ENCODE data around the gene TRNP1.

TRNP1 gene

GRCh38 chr1:27011058-27011764, 17.7 kb downstream of the TRNP1 start:
- no peaks in the 10 kb centered on the region for H3K9me3 ChIP-seq (ENCODE audit: low read length)
- peaks cover 14% of the 10 kb centered on the region for H3K27me3 ChIP-seq (ENCODE audit: insufficient read depth, low read length)
- peaks cover 14% of the 10 kb centered on the region for H3K4me1 ChIP-seq (ENCODE audit: insufficient read depth, low read length)
- H2AFZ ChIP-seq (ENCODE audit: low read depth, low read length), result no peak overlapping the region
- no peaks in the 10 kb centered on the region for H3K36me3 ChIP-seq (ENCODE audit: insufficient read depth, low read length)
- no peak overlapping the region for H3K4me3 ChIP-seq (ENCODE audit: low read length)

- Histone ChIP-seq H2AFZ (ENCODE audit: low read depth, low read length) (no peak overlapping the region), H3K4me3 (ENCODE audit: low read length) (peak overlapping the region; percentile 29), H3K9me3 (ENCODE audit: low read length) (no peaks in the 10 kb centered on the region), H3K36me3 (ENCODE audit: insufficient read depth, low read length) (no peaks in the 10 kb centered on the region), H3K27me3 (ENCODE audit: insufficient read depth, low read length) (peaks cover 14% of the 10 kb centered on the region), H3K4me1 (ENCODE audit: insufficient read depth, low read length) (peaks cover 14% of the 10 kb centered on the region)
Observed at GRCh38 chr1:27011976-27012563, 18.6 kb downstream of the TRNP1 start.

- H2AFZ ChIP-seq (ENCODE audit: low read depth, low read length), result no peak overlapping the region
- H3K36me3 ChIP-seq (ENCODE audit: insufficient read depth, low read length), result no peaks in the 10 kb centered on the region
- peaks cover 14% of the 10 kb centered on the region for H3K27me3 ChIP-seq (ENCODE audit: insufficient read depth, low read length)
- no peak overlapping the region for H3K4me3 ChIP-seq (ENCODE audit: low read length)
- H3K4me1 ChIP-seq (ENCODE audit: insufficient read depth, low read length), result peaks cover 14% of the 10 kb centered on the region
- no peaks in the 10 kb centered on the region for H3K9me3 ChIP-seq (ENCODE audit: low read length)
Observed at GRCh38 chr1:27015260-27015659, 21.8 kb downstream of the TRNP1 start.

GRCh38 chr1:27016376-27016775, 22.9 kb downstream of the TRNP1 start:
- H3K4me1 ChIP-seq (ENCODE audit: insufficient read depth, low read length), result peaks cover 4% of the 10 kb centered on the region
- H3K27me3 ChIP-seq (ENCODE audit: insufficient read depth, low read length), result peaks cover 10% of the 10 kb centered on the region
- H3K36me3 ChIP-seq (ENCODE audit: insufficient read depth, low read length), result no peaks in the 10 kb centered on the region
- H3K4me3 ChIP-seq (ENCODE audit: low read length), result no peak overlapping the region
- H3K9me3 ChIP-seq (ENCODE audit: low read length), result no peaks in the 10 kb centered on the region
- no peak overlapping the region for H2AFZ ChIP-seq (ENCODE audit: low read depth, low read length)

- no peak overlapping the region for H2AFZ ChIP-seq (ENCODE audit: low read depth, low read length)
- H3K9me3 ChIP-seq (ENCODE audit: low read length), result no peaks in the 10 kb centered on the region
- peaks cover 1% of the 10 kb centered on the region for H3K27me3 ChIP-seq (ENCODE audit: insufficient read depth, low read length)
- H3K4me1 ChIP-seq (ENCODE audit: insufficient read depth, low read length), result peaks cover 3% of the 10 kb centered on the region
- no peaks in the 10 kb centered on the region for H3K36me3 ChIP-seq (ENCODE audit: insufficient read depth, low read length)
- no peak overlapping the region for H3K4me3 ChIP-seq (ENCODE audit: low read length)
Observed at GRCh38 chr1:27017207-27017606, 23.7 kb downstream of the TRNP1 start.

- H3K4me1 ChIP-seq (ENCODE audit: insufficient read depth, low read length), result no peaks in the 10 kb centered on the region
- no peaks in the 10 kb centered on the region for H3K27me3 ChIP-seq (ENCODE audit: insufficient read depth, low read length)
- H3K4me3 ChIP-seq (ENCODE audit: low read length), result no peak overlapping the region
- H3K9me3 ChIP-seq (ENCODE audit: low read length), result no peaks in the 10 kb centered on the region
- no peak overlapping the region for H2AFZ ChIP-seq (ENCODE audit: low read depth, low read length)
- H3K36me3 ChIP-seq (ENCODE audit: insufficient read depth, low read length), result no peaks in the 10 kb centered on the region
Observed at GRCh38 chr1:27018316-27018715, 24.8 kb downstream of the TRNP1 start.

- Histone ChIP-seq H3K36me3 (ENCODE audit: insufficient read depth, low read length) (no peaks in the 10 kb centered on the region), H2AFZ (ENCODE audit: low read depth, low read length) (no peak overlapping the region), H3K4me1 (ENCODE audit: insufficient read depth, low read length) (no peaks in the 10 kb centered on the region)
Observed at GRCh38 chr1:27021354-27022031, 28.0 kb downstream of the TRNP1 start.

GRCh38 chr1:27025718-27026117, 32.2 kb downstream of the TRNP1 start:
- Histone ChIP-seq H3K36me3 (ENCODE audit: insufficient read depth, low read length) (no peaks in the 10 kb centered on the region), H3K4me3 (ENCODE audit: low read length) (no peak overlapping the region), H3K27me3 (ENCODE audit: insufficient read depth, low read length) (no peaks in the 10 kb centered on the region), H3K9me3 (ENCODE audit: low read length) (no peaks in the 10 kb centered on the region), H3K4me1 (ENCODE audit: insufficient read depth, low read length) (no peaks in the 10 kb centered on the region), H2AFZ (ENCODE audit: low read depth, low read length) (no peak overlapping the region)

More at GRCh38 chr1:27021354-27022031, 28.0 kb downstream of the TRNP1 start:
- H3K27me3 ChIP-seq (ENCODE audit: insufficient read depth, low read length), result no peaks in the 10 kb centered on the region
- H3K9me3 ChIP-seq (ENCODE audit: low read length), result no peaks in the 10 kb centered on the region
- no peak overlapping the region for H3K4me3 ChIP-seq (ENCODE audit: low read length)

- H3K36me3 ChIP-seq (ENCODE audit: insufficient read depth, low read length), result no peaks in the 10 kb centered on the region
- H3K9me3 ChIP-seq (ENCODE audit: low read length), result no peaks in the 10 kb centered on the region
- no peak overlapping the region for H3K4me3 ChIP-seq (ENCODE audit: low read length)
- no peaks in the 10 kb centered on the region for H3K4me1 ChIP-seq (ENCODE audit: insufficient read depth, low read length)
- H2AFZ ChIP-seq (ENCODE audit: low read depth, low read length), result no peak overlapping the region
- H3K27me3 ChIP-seq (ENCODE audit: insufficient read depth, low read length), result no peaks in the 10 kb centered on the region
Observed at GRCh38 chr1:27026621-27027574, 33.4 kb downstream of the TRNP1 start.

- H3K36me3 ChIP-seq (ENCODE audit: insufficient read depth, low read length), result no peaks in the 10 kb centered on the region
- H2AFZ ChIP-seq (ENCODE audit: low read depth, low read length), result no peak overlapping the region
- H3K9me3 ChIP-seq (ENCODE audit: low read length), result no peaks in the 10 kb centered on the region
- H3K27me3 ChIP-seq (ENCODE audit: insufficient read depth, low read length), result no peaks in the 10 kb centered on the region
- no peak overlapping the region for H3K4me3 ChIP-seq (ENCODE audit: low read length)
- no peaks in the 10 kb centered on the region for H3K4me1 ChIP-seq (ENCODE audit: insufficient read depth, low read length)
Observed at GRCh38 chr1:27027575-27028250, 34.2 kb downstream of the TRNP1 start.

- no peaks in the 10 kb centered on the region for H3K9me3 ChIP-seq (ENCODE audit: low read length)
- H3K36me3 ChIP-seq (ENCODE audit: insufficient read depth, low read length), result no peaks in the 10 kb centered on the region
- H3K27me3 ChIP-seq (ENCODE audit: insufficient read depth, low read length), result peaks cover 5% of the 10 kb centered on the region
- no peak overlapping the region for H3K4me3 ChIP-seq (ENCODE audit: low read length)
- no peak overlapping the region for H2AFZ ChIP-seq (ENCODE audit: low read depth, low read length)
- H3K4me1 ChIP-seq (ENCODE audit: insufficient read depth, low read length), result no peaks in the 10 kb centered on the region
Observed at GRCh38 chr1:27029517-27029916, 36.0 kb downstream of the TRNP1 start.

Measured in neuron (in vitro differentiated cells).